HG02759 (cell line): ENCODE results near the gene LTN1.
A peak's percentile ranks its signal among the peaks of the same experiment; 100 is the strongest.
"Not testable (repeated sequence)": the region's sequence is repeated elsewhere in the genome, so short reads cannot be mapped to it uniquely, and the experiment has no call there.

Experiments
- ATAC-seq: cut with Tn5 transposase; IDR thresholded peaks from one replicate; pipeline ENCODE4 v1.9.1; 2021; ENCODE audit warnings: mild to moderate bottlenecking, moderate library complexity; ENCODE audit not compliant: unreplicated experiment

Gene LTN1

DNA sequence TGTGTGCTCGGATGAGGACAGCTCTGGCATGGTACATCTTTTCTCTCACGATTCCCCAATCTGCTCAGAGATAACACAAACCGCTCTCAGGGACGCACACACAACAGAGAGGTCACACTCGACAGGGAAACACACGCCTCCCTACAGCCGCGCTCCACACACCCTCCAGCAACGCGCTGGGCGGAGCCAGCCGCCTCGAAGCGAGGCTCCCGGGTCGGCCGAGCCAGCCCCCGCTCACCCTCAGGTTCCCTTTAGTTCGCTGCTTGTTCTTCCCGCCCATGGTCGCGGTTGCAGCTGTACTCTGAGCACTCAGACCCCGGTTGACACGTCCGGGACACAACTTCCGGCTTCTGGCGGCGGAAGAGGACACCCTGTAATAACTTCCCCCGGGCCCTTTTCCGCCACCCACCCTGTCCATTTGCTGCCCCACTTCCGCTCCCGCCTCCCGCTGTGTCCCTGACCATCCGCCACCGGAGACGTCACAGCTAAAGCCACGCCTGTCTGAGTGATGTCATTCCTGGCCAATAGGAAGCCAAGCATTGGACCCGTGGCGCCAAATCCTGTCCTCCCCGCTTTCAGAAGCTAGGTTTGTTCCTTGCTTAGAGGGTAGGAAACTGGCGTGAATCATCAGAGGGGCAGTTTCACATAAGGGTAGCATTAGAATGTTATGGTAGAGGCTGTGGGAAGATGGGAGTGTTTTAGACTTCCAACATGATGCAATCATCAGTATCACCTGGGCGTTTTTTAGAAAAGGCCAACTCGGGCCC is at the start of gene LTN1:
TSS of gene LTN1 (minus strand) at position 352 of the 767 bp plus-strand sequence. CDS start at position 280, 72 bp downstream.
- ATAC-seq, result peak; percentile 96

DNA sequence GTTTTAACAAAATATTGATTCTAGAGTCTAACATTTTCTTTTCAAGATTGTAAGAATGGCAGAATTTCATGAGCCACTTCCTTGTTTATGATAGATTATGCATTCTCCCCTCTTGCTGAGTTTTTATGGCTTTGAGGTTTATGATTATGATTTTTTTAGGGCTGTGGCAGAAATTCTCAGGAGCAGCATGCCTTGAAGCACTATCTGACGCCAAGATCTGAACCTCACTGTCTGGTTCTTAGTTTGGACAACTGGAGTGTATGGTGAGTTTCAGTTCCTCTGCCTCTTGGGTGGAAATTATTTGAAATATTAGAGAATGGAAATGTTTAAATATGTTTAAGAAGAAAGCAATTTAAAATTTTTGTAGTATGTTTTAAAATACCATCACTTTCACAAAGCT is 42.0 kb upstream of the LTN1 start:
- ATAC-seq, result no peak

DNA sequence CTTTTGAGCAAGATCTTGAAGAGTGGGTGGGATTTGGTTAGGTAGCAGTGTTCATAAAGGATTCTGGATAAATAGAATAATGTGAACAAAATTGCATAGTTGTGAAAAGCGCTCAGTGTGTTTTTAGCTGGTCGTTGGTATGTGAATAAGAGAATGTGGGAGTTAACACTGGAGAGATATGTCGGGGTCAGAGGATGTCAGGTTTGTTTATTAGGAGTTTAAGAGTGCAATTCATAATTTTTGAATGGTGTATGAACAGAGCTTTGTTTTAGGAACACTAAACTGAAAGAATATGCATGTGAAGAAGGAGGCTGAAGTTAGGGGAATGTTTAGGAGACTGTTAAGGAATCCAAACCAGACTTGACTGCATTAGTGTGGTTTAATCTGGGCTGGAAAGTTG is 41.2 kb upstream of the LTN1 start:
- ATAC-seq, result no peak

DNA sequence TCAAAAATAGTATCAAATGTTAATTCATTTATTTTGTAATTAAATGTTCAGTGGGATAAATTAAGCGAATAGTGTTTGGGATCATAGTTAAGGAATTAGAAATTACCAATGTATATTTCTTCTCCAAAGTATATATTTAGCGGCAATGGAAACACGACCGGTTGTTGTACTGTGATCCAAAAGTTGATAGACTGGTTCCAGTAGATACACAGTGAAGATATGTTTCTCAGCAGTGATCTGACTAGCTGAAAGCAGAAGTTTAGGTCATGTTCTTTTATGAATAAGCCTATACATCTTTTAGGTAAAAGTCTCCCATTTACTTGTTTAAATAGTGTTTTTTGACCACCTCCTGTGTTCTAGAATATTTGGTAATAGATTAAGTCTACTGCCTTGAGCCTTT is 40.6 kb upstream of the LTN1 start:
- ATAC-seq, result no peak

DNA sequence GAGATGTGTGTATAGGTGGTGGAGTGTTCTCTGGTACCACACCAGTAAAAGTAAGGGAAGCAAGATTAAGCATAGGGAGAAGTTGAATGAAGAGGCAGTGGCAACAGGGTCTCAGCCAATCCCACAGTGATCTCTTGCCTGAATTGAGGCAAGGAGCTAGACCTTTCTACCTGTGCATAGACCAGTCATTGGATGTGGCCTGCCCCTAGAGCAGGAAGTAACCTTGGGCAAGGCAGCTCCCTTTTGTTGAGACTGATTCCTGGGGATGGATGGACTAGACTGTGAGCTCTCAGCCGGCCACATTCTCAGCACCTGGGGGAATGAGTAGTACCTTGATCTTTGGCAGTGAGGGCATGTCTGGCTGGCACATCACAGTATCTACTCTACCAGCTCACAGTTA is 38.2 kb upstream of the LTN1 start:
- no peak for ATAC-seq

DNA sequence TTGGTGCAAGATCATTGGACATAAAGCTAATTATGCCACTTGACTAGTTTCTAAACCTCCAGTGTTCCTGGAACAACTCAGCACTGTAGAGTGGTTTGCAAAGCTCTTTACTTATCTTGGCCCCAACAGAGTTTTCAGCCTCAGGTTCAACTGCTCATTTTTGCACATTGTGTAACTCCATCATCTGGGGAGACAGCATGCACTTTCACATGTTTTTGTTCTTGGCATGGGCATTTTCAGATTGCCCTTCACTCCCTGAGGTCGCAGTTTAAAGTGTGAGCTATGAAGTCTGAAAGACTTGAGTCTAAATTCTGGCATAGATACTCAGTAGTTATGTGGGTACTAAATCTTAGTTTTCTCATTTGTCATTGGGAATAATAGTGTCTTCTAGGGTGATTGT is 36.8 kb upstream of the LTN1 start:
- no peak for ATAC-seq

- ATAC-seq, result no peak
These were observed 32.6 kb upstream of the LTN1 start for GRCh38 chr21:29025328-29025713.

GRCh38 chr21:29024474-29025327 is 32.0 kb upstream of the LTN1 start, which contains the start of gene USP16:
Gene USP16, plus strand, starts transcription at chr21:29024668. Its CDS starts 3,246 bp downstream, at chr21:29027914.
- peak; percentile 98 for ATAC-seq

DNA sequence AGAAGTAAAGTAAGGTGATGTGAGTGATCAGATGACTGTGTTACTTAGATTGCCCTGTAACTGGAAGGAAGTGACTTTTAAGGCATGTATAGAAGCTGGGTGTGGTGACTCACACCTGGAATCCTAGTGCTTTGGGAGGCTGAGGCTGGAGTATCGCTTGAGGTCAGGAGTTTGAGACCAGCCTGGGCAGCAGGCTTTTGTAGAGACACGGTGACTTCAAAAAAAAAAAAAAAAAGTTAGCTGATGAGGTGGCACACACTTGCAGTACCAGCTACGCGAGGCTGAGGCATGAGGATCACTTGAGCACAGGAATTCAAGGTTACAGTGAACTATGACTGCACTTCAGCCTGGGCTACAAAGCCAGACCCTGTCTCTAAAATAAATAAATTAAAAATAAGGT is 29.5 kb upstream of the LTN1 start:
- no peak for ATAC-seq

- peak; percentile 10 for ATAC-seq
These were observed 25.9 kb upstream of the LTN1 start for GRCh38 chr21:29018540-29018939.

DNA sequence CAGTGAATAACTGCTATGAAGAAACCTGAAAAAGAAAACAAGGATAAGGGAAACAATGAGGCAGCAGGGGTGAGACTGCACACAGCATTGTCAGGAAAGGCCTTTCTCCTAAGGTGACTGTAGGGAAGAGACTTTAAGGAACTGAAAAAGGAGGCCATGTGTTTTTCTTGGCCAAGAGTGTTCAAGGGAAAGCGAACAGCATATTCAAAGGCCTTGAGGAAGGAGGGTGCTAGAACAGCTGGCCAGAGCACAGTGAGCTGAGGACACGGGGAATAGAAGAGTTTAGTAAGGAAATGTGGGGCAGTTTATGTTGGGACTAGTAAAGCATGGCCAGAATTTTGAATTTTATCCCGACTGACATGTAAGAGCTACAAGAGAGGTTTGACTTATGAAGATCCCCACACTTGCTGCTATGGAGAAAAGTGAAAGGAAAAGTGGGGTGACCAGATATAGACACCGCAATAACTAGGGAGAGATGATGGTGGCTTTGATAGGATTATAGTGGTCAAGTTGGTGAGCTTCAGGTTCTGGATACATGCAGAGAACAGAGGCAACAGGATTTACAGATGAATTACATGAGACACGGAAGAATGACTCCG is 25.1 kb upstream of the LTN1 start:
- ATAC-seq, result no peak

GRCh38 chr21:29011236-29011635 is 18.6 kb upstream of the LTN1 start:
- not testable (repeated sequence) for ATAC-seq

GRCh38 chr21:29008367-29008766 is 15.7 kb upstream of the LTN1 start:
- no peak for ATAC-seq

DNA sequence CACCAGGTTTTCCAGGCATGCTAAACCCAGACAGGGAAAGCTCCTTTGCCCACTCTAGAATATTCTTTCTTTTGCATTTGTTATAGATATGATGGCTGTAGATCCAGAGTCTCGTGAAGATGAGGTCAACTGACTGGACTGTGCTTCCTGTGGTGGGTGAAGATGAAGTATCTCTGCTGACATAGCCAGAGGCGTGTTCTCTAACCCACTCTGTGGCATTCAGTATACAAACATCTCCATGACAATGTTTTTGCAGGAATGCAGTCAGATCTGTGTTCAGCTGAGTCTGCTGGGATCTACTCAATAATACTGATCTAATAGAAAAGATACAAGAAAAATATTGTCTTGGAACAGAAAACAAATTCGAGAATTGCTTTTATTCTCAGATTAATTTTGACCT is 15.1 kb upstream of the LTN1 start:
- no peak for ATAC-seq

DNA sequence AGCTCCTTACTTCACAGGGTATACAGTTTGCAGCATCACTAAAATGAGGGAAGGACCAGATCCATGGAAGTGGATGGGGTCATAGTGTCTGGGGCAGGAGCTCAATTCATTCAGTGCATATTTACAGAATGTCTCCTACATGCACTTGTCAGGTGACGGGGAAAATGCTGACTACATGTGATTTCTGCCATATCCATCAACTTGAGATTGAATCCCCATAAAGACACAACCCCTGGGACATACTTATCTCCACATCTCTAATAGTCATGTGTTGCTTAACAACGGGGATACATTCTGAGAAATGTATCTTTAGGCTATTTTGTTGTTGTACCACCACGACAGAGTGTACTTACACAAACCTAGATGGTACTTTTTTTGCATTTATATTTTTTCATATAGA is 14.5 kb upstream of the LTN1 start:
- ATAC-seq, result no peak

DNA sequence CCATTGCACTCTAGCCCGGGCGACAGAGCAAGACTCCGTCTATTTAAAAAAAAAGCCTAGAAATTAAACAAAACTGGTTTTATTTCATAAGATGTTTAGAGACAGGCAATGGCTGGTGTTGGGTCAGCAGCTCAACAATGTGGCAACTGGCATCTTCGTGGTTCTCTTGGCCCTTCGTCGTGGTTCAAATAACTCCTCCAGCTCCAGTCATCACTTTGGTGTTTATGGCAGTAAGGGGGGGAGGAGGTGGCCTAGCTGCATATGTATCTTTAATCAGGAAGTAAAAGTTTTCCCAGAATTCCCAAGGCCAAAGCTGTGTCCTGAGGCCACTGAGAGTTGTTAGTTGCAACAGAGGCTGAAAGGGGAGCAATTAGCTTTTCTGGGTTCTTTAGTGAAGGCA is 13.0 kb upstream of the LTN1 start:
- ATAC-seq, result no peak

GRCh38 chr21:29002442-29003144 is 9.9 kb upstream of the LTN1 start:
- peak; percentile 100 for ATAC-seq

- no peak for ATAC-seq
These were observed 584 bp upstream of the LTN1 start for GRCh38 chr21:28993293-28993629.

DNA sequence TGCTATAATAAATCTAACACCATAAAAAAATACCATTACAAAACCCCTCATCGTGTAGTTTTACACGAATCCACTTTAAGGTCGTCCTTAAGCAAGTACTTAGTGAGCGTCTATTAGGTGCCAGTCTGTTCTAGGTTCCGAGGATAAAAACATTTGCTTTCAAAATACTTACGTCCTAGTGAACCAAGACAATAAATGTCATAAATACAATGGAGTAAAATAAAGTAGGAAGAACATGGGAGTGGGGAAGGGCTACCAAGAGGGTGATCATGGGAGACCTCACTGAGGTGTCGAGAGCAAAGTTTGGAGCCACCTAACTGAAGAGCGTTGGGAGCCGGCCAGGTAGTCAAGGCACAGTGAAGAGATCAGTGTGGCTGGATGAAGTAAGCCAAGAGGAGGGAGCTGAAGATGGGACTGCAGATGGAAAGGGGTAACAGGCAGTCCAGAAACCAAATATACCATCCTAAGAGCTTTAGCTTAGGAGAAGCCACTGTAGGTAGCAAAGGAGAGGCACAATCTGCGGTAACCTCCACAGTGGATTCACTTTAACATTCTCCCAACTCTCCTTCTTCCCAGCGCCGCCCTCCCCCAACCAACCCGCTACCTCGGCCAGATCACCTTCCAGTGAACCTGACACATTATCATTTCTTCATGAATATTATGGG is 684 bp downstream of the LTN1 start:
- ATAC-seq, result peak; percentile 1

- not testable (repeated sequence) for ATAC-seq
These were observed 4.5 kb downstream of the LTN1 start for GRCh38 chr21:28988146-28988545.

GRCh38 chr21:28986677-28987076 is 6.0 kb downstream of the LTN1 start:
- no peak for ATAC-seq
